H1 (cell line): ENCODE measurements around the gene DCAF4L1. TPM values are rescaled to one million over a fixed set of nuclear protein-coding genes. Genes with fewer than 3 reads are reported as not detected.

Experiments used
- CTCF ChIA-PET: fragments of 300-600 bp; sonication (Branson Sonifier 250); formaldehyde crosslinking; loops from one replicate; lab custom pipeline; 2021; ENCODE audit not compliant: partially characterized antibody; lab: Charles Lee
- POLR2A ChIA-PET: fragments of 300-600 bp; sonication (Branson Sonifier 250); formaldehyde crosslinking; loops from one replicate; lab custom pipeline; 2021; ENCODE audit warnings: inconsistent platforms; ENCODE audit not compliant: partially characterized antibody; lab: Charles Lee
- DNase-seq, 2 experiments: peaks; one replicate each; pipeline versions ENCODE4 v3.0.0 to v3.0.0-alpha.2; 2010 to 2022; ENCODE audit warnings: low spot score in 2 of 2, low read depth in 1 of 2, mixed read lengths in 1 of 2
- FAIRE-seq: peaks from 2 replicates; lab custom pipeline; 2011; peaks lifted over from hg19 to GRCh38; lab: Jason Lieb, UNC
- H2AFZ ChIP-seq: 2 replicates; pipeline ENCODE4 v1.8.1; 2012; ENCODE audit warnings: low read length, inconsistent platforms
- H2AK5ac ChIP-seq: 2 replicates; pipeline ENCODE4 v1.6.1; 2013; ENCODE audit warnings: low read depth, low read length
- H2BK120ac ChIP-seq: replicated peaks from 2 replicates; pipeline ENCODE3; 2013; ENCODE audit warnings: low read depth, low read length, inconsistent platforms
- H2BK12ac ChIP-seq: 2 replicates; pipeline ENCODE4 v1.6.1; 2013; ENCODE audit warnings: low read depth, low read length
- H2BK15ac ChIP-seq: 2 replicates; pipeline ENCODE4 v1.6.1; 2013; ENCODE audit warnings: low read length
- H2BK20ac ChIP-seq: 2 replicates; pipeline ENCODE4 v1.6.1; 2013; ENCODE audit warnings: low read length
- H2BK5ac ChIP-seq: 2 replicates; pipeline ENCODE4 v1.6.1; 2013; ENCODE audit warnings: low read depth, low read length
- H3K14ac ChIP-seq: 2 replicates; pipeline ENCODE4 v1.6.1; 2013; ENCODE audit warnings: inconsistent platforms; ENCODE audit not compliant: insufficient read length
- H3K18ac ChIP-seq: 2 replicates; pipeline ENCODE4 v1.6.1; 2013; ENCODE audit warnings: low read length; ENCODE audit errors: extremely low read depth
- H3K23ac ChIP-seq: 2 replicates; pipeline ENCODE4 v1.6.1; 2013; ENCODE audit warnings: inconsistent platforms; ENCODE audit not compliant: insufficient read length
- H3K23me2 ChIP-seq: 2 replicates; pipeline ENCODE4 v1.6.1; 2013; ENCODE audit warnings: low read depth, low read length
- H3K27ac ChIP-seq: 2 replicates; pipeline ENCODE4 v1.6.1; 2011; ENCODE audit warnings: low read depth, low read length, inconsistent platforms
- H3K27me3 ChIP-seq, 4 experiments: replicated peaks in 1 of 4; 1 replicate in 1 of 4; 2 replicates in 3 of 4; pipeline versions ENCODE4 v1.6.1 to v1.8.1; 2011 to 2013; ENCODE audit warnings: low read length in 3 of 4, mild to moderate bottlenecking in 3 of 4, inconsistent platforms in 2 of 4, mixed read lengths in 2 of 4, moderate library complexity in 1 of 4; ENCODE audit not compliant: control insufficient read depth in 3 of 4, insufficient read depth in 3 of 4; ENCODE audit errors: extremely low read depth in 1 of 4
- H3K36me3 ChIP-seq, 4 experiments: 2 replicates each; pipeline versions ENCODE4 v1.6.1 to v1.8.1; 2011 to 2013; ENCODE audit warnings: mild to moderate bottlenecking in 4 of 4, low read length in 3 of 4, moderate library complexity in 2 of 4, control low read depth in 1 of 4, inconsistent platforms in 1 of 4; ENCODE audit not compliant: insufficient read depth in 4 of 4, control insufficient read depth in 2 of 4
- H3K4ac ChIP-seq: replicated peaks from 2 replicates; pipeline ENCODE3; 2013; ENCODE audit warnings: low read length, low read depth, mixed read lengths, inconsistent platforms; ENCODE audit not compliant: insufficient read length
- H3K4me1 ChIP-seq, 4 experiments: replicated peaks in 1 of 4; 1 replicate in 1 of 4; 2 replicates in 3 of 4; pipeline versions ENCODE4 v1.6.1 to v1.8.1; 2011 to 2013; ENCODE audit warnings: low read length in 3 of 4, inconsistent platforms in 2 of 4, mixed read lengths in 1 of 4; ENCODE audit not compliant: insufficient read depth in 4 of 4, control insufficient read depth in 3 of 4
- H3K4me2 ChIP-seq, 2 experiments: 2 replicates each; pipeline versions ENCODE4 v1.6.1 to v1.8.1; 2011 to 2013; ENCODE audit warnings: low read depth in 2 of 2, low read length in 2 of 2, control low read depth in 1 of 2, inconsistent platforms in 1 of 2, mild to moderate bottlenecking in 1 of 2; ENCODE audit not compliant: insufficient read depth in 1 of 2
- H3K4me3 ChIP-seq, 4 experiments: fragments of 200-600, 300-600 bp in 1 of 4; sonication (generic), shearing (Covaris generic), sonication (Bioruptor Twin) in 1 of 4; 2 replicates each; pipeline versions ENCODE4 v1.5.1 to v1.8.1; 2011 to 2016; ENCODE audit warnings: low read length in 4 of 4, low read depth in 3 of 4, control low read depth in 2 of 4, inconsistent platforms in 2 of 4, mild to moderate bottlenecking in 2 of 4, mixed read lengths in 1 of 4, moderate library complexity in 1 of 4; ENCODE audit not compliant: insufficient read depth in 2 of 4; ENCODE audit errors: extremely low read depth in 1 of 4
- H3K56ac ChIP-seq: replicated peaks from 2 replicates; pipeline ENCODE3; 2013; ENCODE audit warnings: low read depth, mild to moderate bottlenecking, mixed read lengths, low read length, inconsistent platforms; ENCODE audit not compliant: insufficient read length
- H3K79me1 ChIP-seq: 2 replicates; pipeline ENCODE4 v1.6.1; 2013; ENCODE audit warnings: low read depth, low read length, control low read depth
- H3K79me2 ChIP-seq, 2 experiments: 2 replicates each; pipeline versions ENCODE4 v1.6.1 to v1.8.1; 2012 to 2013; ENCODE audit warnings: low read length in 2 of 2, mild to moderate bottlenecking in 2 of 2, inconsistent platforms in 1 of 2; ENCODE audit not compliant: insufficient read depth in 2 of 2, control insufficient read depth in 1 of 2
- H3K9ac ChIP-seq, 4 experiments: replicated peaks in 1 of 4; 1 replicate in 1 of 4; 2 replicates in 3 of 4; pipeline versions ENCODE4 v1.6.1 to v1.8.1; 2011 to 2013; ENCODE audit warnings: low read depth in 3 of 4, low read length in 3 of 4, control low read depth in 2 of 4, mild to moderate bottlenecking in 2 of 4, moderate library complexity in 2 of 4, inconsistent platforms in 1 of 4; ENCODE audit errors: extremely low read depth in 1 of 4
- H3K9me3 ChIP-seq, 2 experiments: 2 replicates each; pipeline versions ENCODE4 v1.6.1 to v1.8.1; 2012 to 2013; ENCODE audit warnings: mild to moderate bottlenecking in 2 of 2, moderate library complexity in 2 of 2, control low read depth in 1 of 2, inconsistent platforms in 1 of 2, low read depth in 1 of 2, low read length in 1 of 2, mixed read lengths in 1 of 2; ENCODE audit not compliant: insufficient read depth in 2 of 2
- H4K20me1 ChIP-seq, 2 experiments: replicated peaks in 1 of 2; 2 replicates each; pipeline versions ENCODE3 to v1.8.1; 2011 to 2013; ENCODE audit warnings: inconsistent platforms in 2 of 2, low read length in 2 of 2, mild to moderate bottlenecking in 1 of 2; ENCODE audit not compliant: insufficient read depth in 2 of 2, control insufficient read depth in 1 of 2
- H4K5ac ChIP-seq: 2 replicates; pipeline ENCODE4 v1.6.1; 2013; ENCODE audit warnings: low read length, low read depth, mixed read lengths, inconsistent platforms; ENCODE audit not compliant: insufficient read length
- H4K8ac ChIP-seq: 2 replicates; pipeline ENCODE4 v1.8.0; 2013; ENCODE audit warnings: mild to moderate bottlenecking, moderate library complexity, low read length, inconsistent platforms; ENCODE audit not compliant: insufficient read depth; ENCODE audit errors: extremely low read depth
- H4K91ac ChIP-seq: replicated peaks from 2 replicates; pipeline ENCODE3; 2013; ENCODE audit warnings: low read length, mixed read lengths, inconsistent platforms; ENCODE audit not compliant: insufficient read length
- FOSL1 ChIP-seq: IDR thresholded peaks from 2 replicates; pipeline ENCODE4 v1.6.1; 2011; ENCODE audit warnings: mild to moderate bottlenecking, low read depth, low read length, moderate library complexity; ENCODE audit not compliant: insufficient read depth
- SP1 ChIP-seq: IDR thresholded peaks from 2 replicates; pipeline ENCODE4 v1.6.1; 2011; ENCODE audit warnings: low read depth, low read length
- WGBS, 2 experiments: shearing (Covaris generic) in 1 of 2; methylation state at CpG; one replicate each; pipeline versions ENCODE4 v1.1.6 to v1.1.7; 2013 to 2015; ENCODE audit warnings: low lambda C conversion rate in 2 of 2, mixed read lengths in 2 of 2, inconsistent platforms in 1 of 2, low coverage in 1 of 2, missing lambda C conversion rate in 1 of 2; ENCODE audit not compliant: insufficient replicate concordance in 2 of 2, insufficient coverage in 1 of 2, insufficient read length in 1 of 2; ENCODE audit errors: extremely low coverage in 1 of 2, missing lambda C conversion rate in 1 of 2; 5-methylcytosine and 5-hydroxymethylcytosine counted together
- polyA plus RNA-seq, 7 experiments: library from polyadenylated mRNA; depleted of rRNA in 3 of 7; stranded (reverse) in 5 of 7; unstranded in 2 of 7; fragments of >200 nt in 5 of 7; fragments of 200-250 nt in 2 of 7; gene quantifications; 1 replicate in 5 of 7; 2 replicates in 1 of 7; 4 replicates in 1 of 7; pipeline versions ENCODE4 v1.2.1 to v1.2.3, GENCODE V29; 2011 to 2013; ENCODE audit warnings: missing spikeins in 2 of 7, mixed read lengths in 2 of 7
- total RNA-seq: library from RNA; stranded (reverse); fragmentation: NEBNext Ultra II Directional; extraction: Animal tissue kit (Norgen Biotek cat#: 25700); gene quantifications from 2 replicates; pipeline ENCODE4 v1.2.1, GENCODE V29; 2021

DCAF4L1 gene
- total and polyA plus RNA-seq, 2 of the 8 experiments (the other 6 are each of a cell fraction or from before 2014, with no cell fraction given): 0.06 to 0.15 TPM

GRCh38 chr4:41933997-41934503 lies 47.5 kb upstream of the DCAF4L1 start:
- H2AFZ ChIP-seq: peak overlapping the region; percentile 83
- H2BK15ac ChIP-seq: no peak overlapping the region
- DNase-seq: no peak

More at GRCh38 chr4:41933997-41934503, 47.5 kb upstream of the DCAF4L1 start:
- Histone ChIP-seq H3K27ac (no peak overlapping the region), H3K79me1 (peaks cover 4% of the 10 kb centered on the region; the same call in 1 of the 2 replicates), H3K36me3 (peaks cover 0 to 16% (median 3%) of the 10 kb centered on the region in 4 experiments; a peak in 5 of 8 replicates), H4K5ac (no peak overlapping the region), H2BK120ac (no peak overlapping the region), H3K14ac (no peak overlapping the region), H3K4me2 (peak overlapping the region in 1 of 2 experiments; percentile 92; a peak in 1 of 4 replicates), H2AK5ac (no peak overlapping the region), H3K27me3 (no peaks in the 10 kb centered on the region), H2BK20ac (no peak overlapping the region), H3K23me2 (peaks cover 4% of the 10 kb centered on the region; the same call in 1 of the 2 replicates), H3K79me2 (peaks cover 6 to 37% of the 10 kb centered on the region in 2 experiments), H3K56ac (no peak overlapping the region), H3K9me3 (no peaks in the 10 kb centered on the region), H3K18ac (no peak overlapping the region), H2BK12ac (no peak overlapping the region), H3K4ac (no peak overlapping the region), H3K9ac (no peak overlapping the region), H4K20me1 (no peaks in the 10 kb centered on the region), H3K23ac (no peak overlapping the region), H4K91ac (no peak overlapping the region), H3K4me3 (no peak overlapping the region), H4K8ac (no peak overlapping the region), H2BK5ac (no peak overlapping the region), H3K4me1 (peaks cover 0 to 6% (median 2%) of the 10 kb centered on the region in 4 experiments; a peak in 3 of 7 replicates)
- no peak for FAIRE-seq
- ChIA-PET CTCF (interaction anchor here (1.3 kb wide), 1 partner anchor 139 kb away, joined by 3 read pairs; no protein-coding TSS in a partner anchor), POLR2A (interaction anchor here (1.1 to 2.5 kb wide), 4 partner anchors 9 to 36 kb away, joined by 5 to 13 read pairs (median 10); no protein-coding TSS in a partner anchor)
- WGBS, 2 experiments: 88% methylated on average over 10 of the region's 10 CpGs; no CpG with 5 or more reads in 1 of the 2 experiments
- TF ChIP-seq FOSL1: no peak
- peak; percentile 46; the same call in 1 of the 2 replicates for TF ChIP-seq SP1
